K562 (cell line): ENCODE measurements around the gene GPX6. TPM values are rescaled to one million over a fixed set of nuclear protein-coding genes. Genes with fewer than 3 reads are reported as not detected.

Source experiments
- SMAD2 ChIP-seq: fragments of 150-350 bp; IDR thresholded peaks from 2 replicates; pipeline ENCODE4 v1.6.1; 2014; ENCODE audit warnings: low read depth, mild to moderate bottlenecking, low read length
- STAT5A ChIP-seq: IDR thresholded peaks from 2 replicates; pipeline ENCODE4 v1.6.1; 2012; ENCODE audit warnings: low read length, inconsistent platforms, borderline replicate concordance
- ZNF197 ChIP-seq: fragments of 200-800 bp; sonication (Bioruptor generic); IDR thresholded peaks from 2 replicates; pipeline ENCODE4 v1.6.1; 2016; ENCODE audit warnings: low read depth, missing genetic modification characterization, missing compliant biosample characterization
- ZNF3 ChIP-seq: fragments of 250-450 bp; sonication (Bioruptor Pico); IDR thresholded peaks from 2 replicates; pipeline ENCODE4 v1.5.0; 2021; ENCODE audit warnings: mild to moderate bottlenecking, moderate library complexity
- polyA plus RNA-seq, 8 experiments: library from polyadenylated mRNA; depleted of rRNA in 4 of 8; stranded (reverse) in 5 of 8; unstranded in 3 of 8; fragments of >200 nt; fragmentation: Nextera tagmentation in 2 of 8; fragmentation: Illumina TruSeq in 1 of 8; extraction: Ambion mirVana in 2 of 8; extraction: Trizol in 1 of 8; gene quantifications; 2 replicates each; pipeline versions ENCODE4 v1.2.1 to v1.2.3, GENCODE V29; 2011 to 2014; ENCODE audit warnings: inconsistent platforms in 1 of 8, missing spikeins in 1 of 8
- total RNA-seq, 7 experiments: library from RNA; depleted of rRNA in 6 of 7; stranded (reverse); fragments of >200 nt in 6 of 7; fragmentation: Illumina TruSeq in 2 of 7; extraction: Trizol in 2 of 7; gene quantifications; 2 replicates each; pipeline versions ENCODE4 v1.2.1 to v1.2.3, GENCODE V29; 2011 to 2021; ENCODE audit warnings: low replicate concordance in 1 of 7
- TF ChIP-seq, protein P1 (sequence below): sonication (generic); formaldehyde crosslinking; IDR thresholded peaks from 2 replicates; pipeline ENCODE4 v1.8.1; 2023; ENCODE audit warnings: mild to moderate bottlenecking, missing genetic modification reagents
- TF ChIP-seq, protein P2 (sequence below): fragments of 450-650 bp; formaldehyde crosslinking; IDR thresholded peaks from 2 replicates; pipeline ENCODE4 v1.4.0; 2022; ENCODE audit warnings: missing genetic modification characterization
- TF ChIP-seq, protein P3 (sequence below): sonication (generic); formaldehyde crosslinking; IDR thresholded peaks from 2 replicates; pipeline ENCODE4 v1.8.1; 2023; ENCODE audit warnings: mild to moderate bottlenecking, missing genetic modification reagents, moderate library complexity
- TF ChIP-seq, protein P4 (sequence below): sonication (generic); formaldehyde crosslinking; IDR thresholded peaks from 2 replicates; pipeline ENCODE4 v1.8.1; 2022; ENCODE audit warnings: missing genetic modification reagents
- TF ChIP-seq, protein P5 (sequence below), 3 experiments: IDR thresholded peaks in 2 of 3; conservative IDR thresholded peaks in 1 of 3; 2 replicates each; pipeline ENCODE4 v1.5.1; 2011 to 2012; ENCODE audit warnings: low read length in 3 of 3, mild to moderate bottlenecking in 3 of 3, control low read depth in 2 of 3, improper control_type of control experiment in 1 of 3, inconsistent platforms in 1 of 3, low read depth in 1 of 3, mixed read lengths in 1 of 3, moderate library complexity in 1 of 3; ENCODE audit not compliant: insufficient read depth in 2 of 3
- TF ChIP-seq, protein P6 (sequence below), 2 experiments: fragments of 450-650 bp in 1 of 2; IDR thresholded peaks; 2 replicates each; pipeline ENCODE4 v1.6.1; 2011 to 2017; ENCODE audit warnings: low read depth in 2 of 2, antibody characterized with exemption in 1 of 2, borderline replicate concordance in 1 of 2, low read length in 1 of 2, mild to moderate bottlenecking in 1 of 2, mixed read lengths in 1 of 2; ENCODE audit not compliant: control insufficient read depth in 1 of 2
- TF ChIP-seq, protein P7 (sequence below): fragments of 200-400 bp; formaldehyde crosslinking; IDR thresholded peaks from 2 replicates; pipeline ENCODE4 v1.6.1; 2017; ENCODE audit warnings: mild to moderate bottlenecking, low read depth, low read length, moderate library complexity

Gene GPX6
- total and polyA plus RNA-seq, 9 of the 15 experiments (the other 6 are each of a cell fraction or from before 2014, with no cell fraction given), result not detected

DNA sequence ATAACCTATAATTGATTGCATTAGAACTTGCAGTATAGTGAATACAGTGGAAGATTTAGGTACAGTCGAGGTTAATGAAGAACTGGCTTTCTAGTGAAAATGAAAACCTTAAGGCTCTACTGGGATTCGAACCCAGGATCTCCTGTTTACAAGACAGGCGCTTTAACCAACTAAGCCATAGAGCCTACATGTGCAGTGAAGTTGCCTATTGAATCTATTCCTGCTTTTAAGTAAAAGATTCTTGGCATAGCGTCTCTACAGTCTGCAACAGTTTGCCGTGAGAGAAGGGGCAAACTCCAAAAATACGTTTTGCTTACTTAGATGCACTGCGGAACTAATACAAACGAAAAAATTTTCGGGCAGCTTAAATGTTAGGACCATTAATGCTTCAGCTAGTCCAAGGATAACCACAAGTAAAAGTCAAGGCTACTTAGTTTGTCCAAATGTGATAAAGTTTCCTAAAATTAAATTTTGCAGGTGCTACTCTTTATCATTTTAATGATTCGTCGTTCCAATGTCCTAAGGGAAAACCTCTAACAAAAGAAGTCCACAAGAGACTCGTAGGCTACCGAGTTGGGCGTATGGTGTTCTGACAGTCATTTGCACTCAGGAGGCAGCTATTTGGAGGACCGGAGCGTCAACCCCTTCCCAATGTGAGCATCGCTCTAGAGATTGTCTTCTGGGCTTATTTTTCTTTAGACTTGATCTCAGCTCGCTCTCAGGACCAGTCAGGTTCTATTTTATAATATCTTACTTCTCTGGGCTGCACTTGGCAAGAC lies 41.0 kb downstream of the GPX6 start (continued):
- TF ChIP-seq, protein P1, sequence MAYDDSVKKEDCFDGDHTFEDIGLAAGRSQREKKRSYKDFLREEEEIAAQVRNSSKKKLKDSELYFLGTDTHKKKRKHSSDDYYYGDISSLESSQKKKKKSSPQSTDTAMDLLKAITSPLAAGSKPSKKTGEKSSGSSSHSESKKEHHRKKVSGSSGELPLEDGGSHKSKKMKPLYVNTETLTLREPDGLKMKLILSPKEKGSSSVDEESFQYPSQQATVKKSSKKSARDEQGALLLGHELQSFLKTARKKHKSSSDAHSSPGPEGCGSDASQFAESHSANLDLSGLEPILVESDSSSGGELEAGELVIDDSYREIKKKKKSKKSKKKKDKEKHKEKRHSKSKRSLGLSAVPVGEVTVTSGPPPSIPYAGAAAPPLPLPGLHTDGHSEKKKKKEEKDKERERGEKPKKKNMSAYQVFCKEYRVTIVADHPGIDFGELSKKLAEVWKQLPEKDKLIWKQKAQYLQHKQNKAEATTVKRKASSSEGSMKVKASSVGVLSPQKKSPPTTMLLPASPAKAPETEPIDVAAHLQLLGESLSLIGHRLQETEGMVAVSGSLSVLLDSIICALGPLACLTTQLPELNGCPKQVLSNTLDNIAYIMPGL (CRISPR knock-in tag), result peak; percentile 72; the same call in 1 of the 2 replicates
- TF ChIP-seq ZNF3 (CRISPR knock-in tag) (no peak), STAT5A (no peak), SMAD2 (no peak), ZNF197 (CRISPR knock-in tag) (no peak)
- TF ChIP-seq, protein P2, sequence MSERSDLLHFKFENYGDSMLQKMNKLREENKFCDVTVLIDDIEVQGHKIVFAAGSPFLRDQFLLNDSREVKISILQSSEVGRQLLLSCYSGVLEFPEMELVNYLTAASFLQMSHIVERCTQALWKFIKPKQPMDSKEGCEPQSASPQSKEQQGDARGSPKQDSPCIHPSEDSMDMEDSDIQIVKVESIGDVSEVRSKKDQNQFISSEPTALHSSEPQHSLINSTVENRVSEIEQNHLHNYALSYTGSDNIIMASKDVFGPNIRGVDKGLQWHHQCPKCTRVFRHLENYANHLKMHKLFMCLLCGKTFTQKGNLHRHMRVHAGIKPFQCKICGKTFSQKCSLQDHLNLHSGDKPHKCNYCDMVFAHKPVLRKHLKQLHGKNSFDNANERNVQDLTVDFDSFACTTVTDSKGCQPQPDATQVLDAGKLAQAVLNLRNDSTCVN (CRISPR knock-in tag), result 0 out of 2 replicates have a peak, but pooled peaks have one; percentile 45
- TF ChIP-seq, protein P3, sequence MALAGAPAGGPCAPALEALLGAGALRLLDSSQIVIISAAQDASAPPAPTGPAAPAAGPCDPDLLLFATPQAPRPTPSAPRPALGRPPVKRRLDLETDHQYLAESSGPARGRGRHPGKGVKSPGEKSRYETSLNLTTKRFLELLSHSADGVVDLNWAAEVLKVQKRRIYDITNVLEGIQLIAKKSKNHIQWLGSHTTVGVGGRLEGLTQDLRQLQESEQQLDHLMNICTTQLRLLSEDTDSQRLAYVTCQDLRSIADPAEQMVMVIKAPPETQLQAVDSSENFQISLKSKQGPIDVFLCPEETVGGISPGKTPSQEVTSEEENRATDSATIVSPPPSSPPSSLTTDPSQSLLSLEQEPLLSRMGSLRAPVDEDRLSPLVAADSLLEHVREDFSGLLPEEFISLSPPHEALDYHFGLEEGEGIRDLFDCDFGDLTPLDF (CRISPR knock-in tag), result peak; percentile 33; the same call in 1 of the 2 replicates
- TF ChIP-seq, protein P4, sequence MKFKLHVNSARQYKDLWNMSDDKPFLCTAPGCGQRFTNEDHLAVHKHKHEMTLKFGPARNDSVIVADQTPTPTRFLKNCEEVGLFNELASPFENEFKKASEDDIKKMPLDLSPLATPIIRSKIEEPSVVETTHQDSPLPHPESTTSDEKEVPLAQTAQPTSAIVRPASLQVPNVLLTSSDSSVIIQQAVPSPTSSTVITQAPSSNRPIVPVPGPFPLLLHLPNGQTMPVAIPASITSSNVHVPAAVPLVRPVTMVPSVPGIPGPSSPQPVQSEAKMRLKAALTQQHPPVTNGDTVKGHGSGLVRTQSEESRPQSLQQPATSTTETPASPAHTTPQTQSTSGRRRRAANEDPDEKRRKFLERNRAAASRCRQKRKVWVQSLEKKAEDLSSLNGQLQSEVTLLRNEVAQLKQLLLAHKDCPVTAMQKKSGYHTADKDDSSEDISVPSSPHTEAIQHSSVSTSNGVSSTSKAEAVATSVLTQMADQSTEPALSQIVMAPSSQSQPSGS, result no peak
- TF ChIP-seq, protein P5, sequence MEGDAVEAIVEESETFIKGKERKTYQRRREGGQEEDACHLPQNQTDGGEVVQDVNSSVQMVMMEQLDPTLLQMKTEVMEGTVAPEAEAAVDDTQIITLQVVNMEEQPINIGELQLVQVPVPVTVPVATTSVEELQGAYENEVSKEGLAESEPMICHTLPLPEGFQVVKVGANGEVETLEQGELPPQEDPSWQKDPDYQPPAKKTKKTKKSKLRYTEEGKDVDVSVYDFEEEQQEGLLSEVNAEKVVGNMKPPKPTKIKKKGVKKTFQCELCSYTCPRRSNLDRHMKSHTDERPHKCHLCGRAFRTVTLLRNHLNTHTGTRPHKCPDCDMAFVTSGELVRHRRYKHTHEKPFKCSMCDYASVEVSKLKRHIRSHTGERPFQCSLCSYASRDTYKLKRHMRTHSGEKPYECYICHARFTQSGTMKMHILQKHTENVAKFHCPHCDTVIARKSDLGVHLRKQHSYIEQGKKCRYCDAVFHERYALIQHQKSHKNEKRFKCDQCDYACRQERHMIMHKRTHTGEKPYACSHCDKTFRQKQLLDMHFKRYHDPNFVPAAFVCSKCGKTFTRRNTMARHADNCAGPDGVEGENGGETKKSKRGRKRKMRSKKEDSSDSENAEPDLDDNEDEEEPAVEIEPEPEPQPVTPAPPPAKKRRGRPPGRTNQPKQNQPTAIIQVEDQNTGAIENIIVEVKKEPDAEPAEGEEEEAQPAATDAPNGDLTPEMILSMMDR (IDR thresholded peaks at IDR 0.05 in 2 of 3, conservative IDR thresholded peaks at IDR 0.05 in 1 of 3; ENCODE audit: insufficient read depth in 2 of 3, low read depth in 1 of 3, low read length in 3 of 3), result peak in 1 of 3 experiments; percentile 13; a peak in 1 of 6 replicates
- TF ChIP-seq, protein P6, sequence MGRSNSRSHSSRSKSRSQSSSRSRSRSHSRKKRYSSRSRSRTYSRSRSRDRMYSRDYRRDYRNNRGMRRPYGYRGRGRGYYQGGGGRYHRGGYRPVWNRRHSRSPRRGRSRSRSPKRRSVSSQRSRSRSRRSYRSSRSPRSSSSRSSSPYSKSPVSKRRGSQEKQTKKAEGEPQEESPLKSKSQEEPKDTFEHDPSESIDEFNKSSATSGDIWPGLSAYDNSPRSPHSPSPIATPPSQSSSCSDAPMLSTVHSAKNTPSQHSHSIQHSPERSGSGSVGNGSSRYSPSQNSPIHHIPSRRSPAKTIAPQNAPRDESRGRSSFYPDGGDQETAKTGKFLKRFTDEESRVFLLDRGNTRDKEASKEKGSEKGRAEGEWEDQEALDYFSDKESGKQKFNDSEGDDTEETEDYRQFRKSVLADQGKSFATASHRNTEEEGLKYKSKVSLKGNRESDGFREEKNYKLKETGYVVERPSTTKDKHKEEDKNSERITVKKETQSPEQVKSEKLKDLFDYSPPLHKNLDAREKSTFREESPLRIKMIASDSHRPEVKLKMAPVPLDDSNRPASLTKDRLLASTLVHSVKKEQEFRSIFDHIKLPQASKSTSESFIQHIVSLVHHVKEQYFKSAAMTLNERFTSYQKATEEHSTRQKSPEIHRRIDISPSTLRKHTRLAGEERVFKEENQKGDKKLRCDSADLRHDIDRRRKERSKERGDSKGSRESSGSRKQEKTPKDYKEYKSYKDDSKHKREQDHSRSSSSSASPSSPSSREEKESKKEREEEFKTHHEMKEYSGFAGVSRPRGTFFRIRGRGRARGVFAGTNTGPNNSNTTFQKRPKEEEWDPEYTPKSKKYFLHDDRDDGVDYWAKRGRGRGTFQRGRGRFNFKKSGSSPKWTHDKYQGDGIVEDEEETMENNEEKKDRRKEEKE (IDR thresholded peaks at IDR 0.05; ENCODE audit: borderline replicate concordance in 1 of 2, control insufficient read depth in 1 of 2, low read depth in 2 of 2, low read length in 1 of 2), result peak in 1 of 2 experiments; percentile 76; a peak in 1 of 4 replicates
- TF ChIP-seq, protein P7, sequence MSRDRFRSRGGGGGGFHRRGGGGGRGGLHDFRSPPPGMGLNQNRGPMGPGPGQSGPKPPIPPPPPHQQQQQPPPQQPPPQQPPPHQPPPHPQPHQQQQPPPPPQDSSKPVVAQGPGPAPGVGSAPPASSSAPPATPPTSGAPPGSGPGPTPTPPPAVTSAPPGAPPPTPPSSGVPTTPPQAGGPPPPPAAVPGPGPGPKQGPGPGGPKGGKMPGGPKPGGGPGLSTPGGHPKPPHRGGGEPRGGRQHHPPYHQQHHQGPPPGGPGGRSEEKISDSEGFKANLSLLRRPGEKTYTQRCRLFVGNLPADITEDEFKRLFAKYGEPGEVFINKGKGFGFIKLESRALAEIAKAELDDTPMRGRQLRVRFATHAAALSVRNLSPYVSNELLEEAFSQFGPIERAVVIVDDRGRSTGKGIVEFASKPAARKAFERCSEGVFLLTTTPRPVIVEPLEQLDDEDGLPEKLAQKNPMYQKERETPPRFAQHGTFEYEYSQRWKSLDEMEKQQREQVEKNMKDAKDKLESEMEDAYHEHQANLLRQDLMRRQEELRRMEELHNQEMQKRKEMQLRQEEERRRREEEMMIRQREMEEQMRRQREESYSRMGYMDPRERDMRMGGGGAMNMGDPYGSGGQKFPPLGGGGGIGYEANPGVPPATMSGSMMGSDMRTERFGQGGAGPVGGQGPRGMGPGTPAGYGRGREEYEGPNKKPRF, result no peak
